Lower lobe of right lung (tissue), 2 donors: ENCODE results near the gene SEMA3A. TPM values are rescaled to one million over a fixed set of nuclear protein-coding genes. Genes with fewer than 3 reads are reported as not detected.

ENCODE experiments used
- ATAC-seq, 2 donors: fragments of 200-7000 bp; cut with Tn5 transposase; one replicate each; pipeline ENCODE4 v1.9.1; 2020 to 2022; ENCODE audit warnings: mild to moderate bottlenecking in 2 of 2, moderate library complexity in 2 of 2
- DNase-seq: peaks from one replicate; pipeline ENCODE4 v3.0.0-alpha.2; 2020
- H3K27ac ChIP-seq: fragments of 200-600 bp; one replicate; pipeline ENCODE4 v1.8.0; 2022
- H3K27me3 ChIP-seq: fragments of 200-600 bp; one replicate; pipeline ENCODE4 v1.8.0; 2022; ENCODE audit warnings: low read depth
- H3K36me3 ChIP-seq: fragments of 200-600 bp; one replicate; pipeline ENCODE4 v1.8.0; 2022; ENCODE audit warnings: mild to moderate bottlenecking
- H3K4me1 ChIP-seq: fragments of 200-600 bp; one replicate; pipeline ENCODE4 v1.8.0; 2022
- H3K4me3 ChIP-seq: fragments of 200-600 bp; one replicate; pipeline ENCODE4 v1.8.0; 2022; ENCODE audit warnings: mild to moderate bottlenecking
- H3K9me3 ChIP-seq: fragments of 200-600 bp; one replicate; pipeline ENCODE4 v1.8.0; 2022
- intact Hi-C: fragments of 100-400 bp; cut with DNase I; formaldehyde crosslinking; loops from one replicate; pipeline ENCODE4 v1.11.0; 2022
- total RNA-seq: library from RNA; stranded (reverse); fragmentation: NEBNext Ultra II Directional; extraction: Animal tissue kit (Norgen Biotek cat#: 25700); gene quantifications from one replicate; pipeline ENCODE4 v1.2.1, GENCODE V29; 2021
- TF ChIP-seq, protein P1 (sequence below): fragments of 200-600 bp; IDR thresholded peaks from one replicate; pipeline ENCODE4 v1.8.0; 2022; ENCODE audit warnings: antibody characterized with exemption, mild to moderate bottlenecking
- donor health status: DM: no; HTN: yes; CAD: no; lungs with severe emphysema.

Gene SEMA3A
- total RNA-seq, 1 donor from 2014 or later: 9.7 TPM

DNA sequence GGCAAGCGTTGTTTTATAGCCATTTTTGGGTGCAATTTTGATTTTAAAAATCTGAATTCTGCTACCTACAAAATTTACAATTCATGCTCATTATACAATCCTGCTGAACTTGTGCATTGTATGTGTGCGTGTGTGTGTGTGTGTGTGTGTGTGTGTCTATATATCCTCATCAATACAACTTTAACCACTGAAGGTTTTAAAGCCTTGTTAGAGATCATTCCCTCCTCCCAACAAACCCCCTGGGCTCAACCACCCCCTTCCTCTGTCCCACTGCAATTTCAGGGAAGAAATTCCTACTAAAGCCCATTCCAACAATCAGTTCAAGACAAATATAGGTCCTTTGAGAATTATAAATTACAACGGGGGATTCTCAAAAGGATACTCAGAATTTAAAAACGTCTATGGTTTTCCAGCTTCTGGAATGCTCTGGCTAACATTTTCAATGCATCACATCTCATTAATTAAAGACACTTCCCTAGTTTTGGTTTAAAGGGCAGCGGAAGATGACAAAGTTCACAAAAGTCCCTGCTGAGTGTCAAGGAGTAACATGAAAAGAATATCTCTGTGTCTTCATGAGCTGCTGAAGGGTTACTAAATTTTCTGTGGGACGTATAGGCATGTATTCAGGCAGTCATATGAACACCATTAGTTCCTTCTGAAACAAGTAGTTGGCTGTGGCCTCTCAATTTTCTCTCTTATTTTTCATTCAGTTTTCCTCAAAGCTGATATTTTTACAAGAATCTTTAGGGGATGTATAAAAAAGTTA, 889 bp upstream of the SEMA3A start:
- Histone ChIP-seq H3K4me1 (no peaks in the 10 kb centered on the region), H3K9me3 (no peaks in the 10 kb centered on the region), H3K36me3 (no peaks in the 10 kb centered on the region), H3K4me3 (peak overlapping the region; percentile 54), H3K27me3 (no peaks in the 10 kb centered on the region), H3K27ac (no peak overlapping the region)
- intact Hi-C loops: no loop called here
- peak; percentile 19 to 28 for ATAC-seq
- no peak for DNase-seq
- TF ChIP-seq, protein P1, sequence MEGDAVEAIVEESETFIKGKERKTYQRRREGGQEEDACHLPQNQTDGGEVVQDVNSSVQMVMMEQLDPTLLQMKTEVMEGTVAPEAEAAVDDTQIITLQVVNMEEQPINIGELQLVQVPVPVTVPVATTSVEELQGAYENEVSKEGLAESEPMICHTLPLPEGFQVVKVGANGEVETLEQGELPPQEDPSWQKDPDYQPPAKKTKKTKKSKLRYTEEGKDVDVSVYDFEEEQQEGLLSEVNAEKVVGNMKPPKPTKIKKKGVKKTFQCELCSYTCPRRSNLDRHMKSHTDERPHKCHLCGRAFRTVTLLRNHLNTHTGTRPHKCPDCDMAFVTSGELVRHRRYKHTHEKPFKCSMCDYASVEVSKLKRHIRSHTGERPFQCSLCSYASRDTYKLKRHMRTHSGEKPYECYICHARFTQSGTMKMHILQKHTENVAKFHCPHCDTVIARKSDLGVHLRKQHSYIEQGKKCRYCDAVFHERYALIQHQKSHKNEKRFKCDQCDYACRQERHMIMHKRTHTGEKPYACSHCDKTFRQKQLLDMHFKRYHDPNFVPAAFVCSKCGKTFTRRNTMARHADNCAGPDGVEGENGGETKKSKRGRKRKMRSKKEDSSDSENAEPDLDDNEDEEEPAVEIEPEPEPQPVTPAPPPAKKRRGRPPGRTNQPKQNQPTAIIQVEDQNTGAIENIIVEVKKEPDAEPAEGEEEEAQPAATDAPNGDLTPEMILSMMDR: no peak

DNA sequence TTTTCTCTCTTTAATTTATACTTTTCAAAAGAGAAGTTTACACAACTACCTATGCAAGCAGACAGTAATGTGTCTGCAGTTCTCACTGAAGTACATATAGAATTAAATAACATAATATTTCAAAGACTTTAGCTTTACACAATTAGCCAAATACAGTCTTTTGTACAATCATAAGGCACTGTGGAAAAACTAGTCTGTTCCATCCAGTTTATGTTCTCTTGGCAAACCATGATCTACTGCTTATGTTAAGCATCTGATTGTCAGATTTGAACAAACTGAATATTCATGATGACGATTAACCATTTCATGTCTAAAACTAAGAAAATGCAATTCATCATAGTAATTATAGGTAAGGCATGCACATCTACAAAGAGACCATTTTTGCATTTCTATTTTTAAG, 842 bp downstream of the SEMA3A start:
- intact Hi-C loops: no loop called here
- DNase-seq: no peak

DNA sequence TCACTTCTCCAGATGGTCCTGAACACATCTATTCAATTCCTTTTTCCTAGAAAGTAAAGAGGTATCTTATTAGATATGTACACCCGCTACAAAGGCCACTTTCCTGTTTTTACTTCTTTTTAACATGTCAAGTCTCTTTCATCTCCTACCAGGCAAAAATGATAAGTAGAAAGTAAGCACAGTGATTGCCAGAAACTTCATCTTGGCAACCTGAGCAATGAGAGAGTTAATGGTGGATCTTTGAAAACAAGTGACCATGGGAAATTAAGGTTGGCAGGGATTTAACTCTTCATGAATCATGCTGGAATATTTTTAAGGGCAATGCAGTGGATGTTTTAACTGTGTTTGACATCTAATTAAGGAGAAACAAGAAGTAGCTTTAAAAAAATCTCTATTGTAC, 2.7 kb downstream of the SEMA3A start:
- Histone ChIP-seq H3K36me3 (no peaks in the 10 kb centered on the region), H3K27ac (no peak overlapping the region), H3K9me3 (no peaks in the 10 kb centered on the region), H3K4me3 (peak overlapping the region; percentile 22), H3K27me3 (no peaks in the 10 kb centered on the region), H3K4me1 (peaks cover 10% of the 10 kb centered on the region)
- no peak for DNase-seq
- ATAC-seq: no peak
- TF ChIP-seq, protein P1: no peak
- intact Hi-C loops: no loop called here

More for the DNA sequence above, 842 bp downstream of the SEMA3A start:
- Histone ChIP-seq H3K9me3 (no peaks in the 10 kb centered on the region), H3K27ac (no peak overlapping the region), H3K4me1 (no peaks in the 10 kb centered on the region), H3K36me3 (no peaks in the 10 kb centered on the region), H3K4me3 (peak overlapping the region; percentile 54), H3K27me3 (no peaks in the 10 kb centered on the region)
- TF ChIP-seq, protein P1: no peak
- ATAC-seq: no peak

DNA sequence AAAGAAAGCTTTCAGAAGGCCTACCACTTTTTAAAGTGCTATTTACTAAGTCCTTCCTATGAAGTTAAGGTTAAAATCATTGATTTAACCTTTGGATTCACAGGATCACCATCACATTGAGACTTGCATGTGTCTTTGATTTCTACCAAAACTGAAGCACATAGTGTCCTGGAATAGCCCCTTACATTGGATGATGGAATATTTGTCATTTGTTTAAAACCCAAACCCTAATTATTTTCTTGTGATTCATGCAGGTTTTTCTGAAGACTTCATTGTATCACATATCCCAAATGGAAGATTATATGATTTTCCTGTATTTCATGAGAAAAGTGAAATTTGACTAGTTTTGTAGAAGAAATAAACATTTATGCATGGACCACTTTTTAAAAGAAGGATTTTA, 3.3 kb downstream of the SEMA3A start:
- Histone ChIP-seq H3K27ac (no peak overlapping the region), H3K36me3 (no peaks in the 10 kb centered on the region), H3K9me3 (no peaks in the 10 kb centered on the region), H3K27me3 (no peaks in the 10 kb centered on the region), H3K4me1 (peaks cover 10% of the 10 kb centered on the region), H3K4me3 (peak overlapping the region; percentile 22)
- intact Hi-C loops: no loop called here
- ATAC-seq (no peak), DNase-seq (no peak)
- TF ChIP-seq, protein P1: no peak

DNA sequence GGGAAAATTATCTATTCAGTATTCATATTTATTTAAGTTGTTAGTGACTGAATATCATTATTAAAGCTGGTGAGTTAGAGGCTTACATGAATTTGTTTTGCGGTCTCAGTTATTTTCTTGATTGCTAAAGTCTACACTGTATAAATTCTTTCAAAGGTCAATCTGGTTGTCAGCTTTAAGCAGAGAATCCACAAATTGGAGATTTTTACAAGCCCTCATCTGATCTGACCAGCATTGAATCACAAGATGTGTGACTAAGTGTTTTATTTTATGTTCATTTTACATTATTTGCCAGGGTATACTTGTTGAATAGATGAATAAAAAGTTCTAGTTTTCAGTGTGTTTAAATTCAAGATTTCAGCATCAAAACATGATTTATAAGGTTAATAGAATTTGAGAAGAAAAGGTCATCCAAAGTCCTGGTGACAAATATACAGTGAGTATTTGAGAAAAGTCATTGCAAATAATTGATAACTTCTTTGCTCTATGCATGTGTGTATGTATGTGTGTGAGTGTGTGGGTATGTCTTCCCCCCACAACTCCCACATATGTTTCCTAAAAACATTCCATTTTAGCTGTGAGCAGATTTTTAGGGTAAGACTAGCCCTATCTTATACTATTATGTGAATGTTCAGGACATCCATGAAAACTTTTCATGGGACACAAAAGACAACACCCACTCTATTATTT, 4.4 kb downstream of the SEMA3A start:
- DNase-seq (no peak), ATAC-seq (no peak)
- no peaks in the 10 kb centered on the region for H3K9me3 ChIP-seq
- no peak overlapping the region for H3K4me3 ChIP-seq
- no peaks in the 10 kb centered on the region for H3K27me3 ChIP-seq
- peaks cover 10% of the 10 kb centered on the region for H3K4me1 ChIP-seq
- TF ChIP-seq, protein P1: no peak
- intact Hi-C loops: no loop called here
- H3K36me3 ChIP-seq: no peaks in the 10 kb centered on the region
- H3K27ac ChIP-seq: no peak overlapping the region
